Amniotic stem cell (primary cell): ENCODE results near the gene AAMP.
A peak's percentile ranks its signal among the peaks of the same experiment; 100 is the strongest.

Experiments
- DNase-seq: peaks from one replicate; lab custom pipeline; 2025; lab: John Stamatoyannopoulos, UW

AAMP gene

DNA sequence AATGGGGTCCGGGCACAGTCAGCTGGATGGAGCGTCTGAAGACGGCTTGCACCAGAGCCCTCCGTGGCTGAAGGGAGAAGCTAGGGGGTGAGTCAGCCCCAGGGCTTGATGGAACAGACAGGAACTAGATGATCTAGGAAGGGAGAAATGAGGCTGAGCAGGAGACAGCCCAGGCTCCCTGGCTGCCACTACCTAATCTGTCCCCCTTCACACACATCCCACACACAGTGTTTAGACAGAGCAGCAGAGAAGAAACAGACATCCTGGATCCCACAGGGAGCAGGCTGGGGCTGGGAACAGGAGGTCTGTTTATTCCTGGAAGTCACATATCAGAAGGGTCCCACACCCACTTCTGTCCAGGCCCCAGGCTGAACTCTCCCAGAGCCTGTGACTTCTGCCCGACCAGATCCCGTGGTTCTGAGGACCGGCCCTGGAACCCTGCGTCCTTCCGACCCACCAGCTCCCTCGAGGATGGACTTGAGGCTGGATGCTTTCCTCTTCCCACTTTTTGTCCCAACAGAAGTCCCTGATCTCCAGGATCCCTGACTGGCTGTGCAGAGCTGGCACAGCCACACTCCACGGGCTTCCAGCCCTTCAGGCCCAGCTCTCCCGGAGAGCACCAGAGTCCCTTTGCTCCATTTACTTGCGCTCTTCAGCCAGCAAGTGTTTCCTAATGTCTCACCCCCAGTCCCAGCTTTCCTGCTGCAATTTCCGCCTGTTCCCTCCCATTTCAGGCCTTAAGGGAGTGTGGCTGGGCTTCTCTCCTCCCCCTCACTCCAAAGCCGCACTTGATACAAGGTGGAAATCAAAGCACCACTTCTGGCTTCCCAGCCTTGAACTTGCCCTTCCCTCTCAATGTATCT lies 10.6 kb downstream of the AAMP start:
- DNase-seq, result peak; percentile 56

DNA sequence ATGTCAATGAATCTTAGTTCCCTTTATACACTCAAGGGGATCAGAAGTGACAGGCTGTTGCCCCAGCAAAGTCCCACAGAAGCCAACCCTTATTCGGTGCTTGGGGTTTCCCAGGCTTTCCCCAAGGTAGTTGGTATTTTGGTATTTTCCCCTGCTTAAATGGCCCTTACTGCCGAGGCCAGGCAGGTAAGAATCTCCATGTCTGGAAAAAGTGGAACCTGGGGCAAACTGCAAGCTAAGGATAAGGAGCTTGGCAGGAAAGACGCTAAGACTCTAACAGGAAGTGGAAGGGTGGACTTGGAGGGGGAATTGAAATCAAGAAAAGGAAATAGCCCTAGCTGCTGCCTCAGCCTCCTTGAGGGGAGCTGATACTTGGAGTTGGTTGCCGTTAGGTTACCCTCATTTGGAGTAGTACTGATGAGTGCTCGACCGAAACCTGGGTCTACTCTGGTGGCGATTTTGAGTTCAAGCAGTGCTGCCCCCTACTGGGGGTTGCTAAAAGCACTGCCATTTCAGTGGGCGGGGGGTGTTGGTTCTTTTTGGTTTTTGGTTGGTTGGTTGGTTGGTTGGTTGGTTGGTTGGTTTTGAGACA lies 12.5 kb downstream of the AAMP start:
- DNase-seq, result no peak

DNA sequence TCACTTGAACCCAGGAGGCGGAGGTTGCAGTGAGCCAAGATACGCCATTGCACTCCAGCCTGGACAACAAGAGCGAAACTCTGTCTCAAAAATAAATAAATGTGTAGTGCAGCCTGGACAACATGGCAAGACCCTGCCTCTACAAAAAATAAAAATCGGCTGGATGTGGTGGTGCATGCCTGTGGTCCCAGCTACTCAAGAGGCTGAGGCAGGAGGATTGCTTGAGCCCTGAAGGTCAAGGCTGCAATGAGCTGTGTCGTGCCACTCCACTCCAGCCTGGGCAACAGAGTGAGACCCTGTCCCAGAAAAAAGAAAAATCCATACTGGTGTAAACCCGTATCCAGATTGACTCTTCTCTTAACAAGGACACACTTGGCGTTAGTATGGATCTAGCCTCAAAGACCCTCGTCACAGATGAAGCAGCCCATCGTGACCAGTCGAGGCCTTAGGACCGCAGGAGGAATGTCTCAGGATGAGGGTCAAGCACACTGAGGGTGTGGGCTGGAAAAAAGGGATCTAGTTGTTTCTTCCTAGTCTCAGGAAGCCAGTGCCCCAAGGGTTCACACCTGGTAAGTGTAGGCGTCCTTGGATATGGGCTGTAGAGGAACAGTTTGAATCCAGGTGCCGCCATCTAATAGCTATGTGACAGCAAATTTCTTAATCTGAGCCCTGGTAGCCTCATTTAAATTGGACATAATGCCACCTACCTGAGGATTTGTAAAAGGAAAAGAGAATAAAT lies 13.2 kb downstream of the AAMP start:
- DNase-seq, result no peak

DNA sequence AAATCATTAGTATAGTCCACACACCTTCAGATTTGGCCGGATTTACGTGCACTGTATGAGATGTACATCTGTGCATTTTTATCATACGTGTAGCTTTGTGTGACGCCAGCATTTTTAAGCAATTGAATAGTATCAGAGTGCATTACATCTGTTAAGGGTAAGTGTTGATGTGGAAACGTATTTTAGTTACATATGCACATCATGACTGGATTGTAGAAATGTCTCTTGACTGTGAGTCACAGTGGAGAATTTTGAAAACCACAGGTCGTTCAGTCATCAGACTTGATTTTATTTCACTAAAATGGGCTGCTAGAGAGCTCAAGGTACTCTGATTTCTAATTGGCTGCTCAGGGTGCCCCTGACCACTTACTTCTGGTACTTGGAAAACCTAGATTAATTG lies 14.5 kb downstream of the AAMP start:
- no peak for DNase-seq

DNA sequence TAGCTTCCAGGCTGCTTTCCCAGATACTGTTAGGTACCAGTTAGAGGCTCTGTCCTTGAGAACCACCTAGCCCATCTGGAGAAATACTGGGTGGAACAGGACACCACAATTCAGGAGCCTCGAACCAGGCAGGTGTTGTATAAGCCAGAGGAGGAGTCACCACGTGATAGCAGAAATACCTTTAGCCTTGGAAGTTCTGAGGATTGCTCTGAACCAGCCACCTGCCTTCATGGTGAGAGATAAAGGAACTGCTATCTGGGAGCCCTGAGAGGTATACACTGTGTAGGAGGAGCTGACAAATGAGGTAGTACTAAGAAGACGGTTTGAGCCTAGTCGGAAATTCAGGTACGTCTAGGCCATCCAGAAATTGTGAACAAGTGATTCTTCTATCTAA lies 16.7 kb downstream of the AAMP start:
- DNase-seq, result no peak

DNA sequence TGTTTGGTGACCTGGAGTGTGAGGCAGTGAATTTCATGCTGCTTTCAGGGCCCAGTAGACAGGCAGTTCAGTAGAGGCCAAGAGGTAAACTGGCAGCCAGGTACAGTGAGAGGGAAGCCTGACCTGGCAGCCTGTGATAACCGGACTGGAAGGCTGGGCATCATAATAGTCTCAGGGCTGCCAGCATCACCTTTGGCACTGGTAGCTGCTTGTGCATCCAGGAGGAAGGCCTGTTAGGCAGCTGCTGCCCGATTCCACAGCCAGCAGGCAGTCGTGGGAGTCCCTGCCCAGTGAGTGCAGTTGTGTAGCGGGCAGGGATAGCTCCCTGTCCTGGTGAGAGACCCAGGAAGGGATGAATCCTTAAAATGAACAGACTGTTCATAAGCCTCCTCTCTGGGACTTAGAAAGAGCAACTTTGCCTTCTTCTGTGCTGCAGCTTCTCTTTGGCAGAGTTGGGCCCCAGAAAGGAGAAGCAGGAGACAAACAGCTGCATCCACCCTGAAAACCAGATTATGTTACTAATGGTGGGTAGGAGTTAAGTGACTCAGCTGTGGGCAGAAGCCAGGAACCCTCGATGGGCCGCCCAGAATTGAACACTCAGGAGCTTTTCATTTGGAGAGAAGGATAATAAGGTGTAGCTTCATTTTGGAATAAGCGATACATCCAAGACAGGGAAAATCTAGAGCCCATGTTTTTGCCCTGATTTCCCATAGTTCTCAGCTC lies 17.3 kb downstream of the AAMP start:
- no peak for DNase-seq

DNA sequence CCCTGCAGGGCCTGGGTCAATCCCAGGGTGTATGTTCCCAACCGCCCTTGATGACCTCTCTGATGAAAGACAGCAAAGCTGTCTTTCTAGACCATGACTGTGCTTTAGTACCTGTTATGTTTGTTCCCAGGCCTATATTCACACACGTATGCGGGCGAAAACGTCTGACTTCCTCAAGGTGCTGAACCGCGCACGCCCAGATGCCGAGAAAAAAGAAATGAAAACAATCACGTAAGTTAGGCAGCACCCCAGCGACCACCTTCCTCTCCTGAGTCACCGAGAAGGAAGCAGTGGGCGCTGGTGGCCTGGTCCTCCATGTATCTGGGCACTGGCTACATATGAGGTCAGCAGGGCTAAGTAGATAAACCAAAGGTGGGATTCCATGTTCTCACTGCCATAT lies 20.2 kb downstream of the AAMP start:
- DNase-seq, result no peak

DNA sequence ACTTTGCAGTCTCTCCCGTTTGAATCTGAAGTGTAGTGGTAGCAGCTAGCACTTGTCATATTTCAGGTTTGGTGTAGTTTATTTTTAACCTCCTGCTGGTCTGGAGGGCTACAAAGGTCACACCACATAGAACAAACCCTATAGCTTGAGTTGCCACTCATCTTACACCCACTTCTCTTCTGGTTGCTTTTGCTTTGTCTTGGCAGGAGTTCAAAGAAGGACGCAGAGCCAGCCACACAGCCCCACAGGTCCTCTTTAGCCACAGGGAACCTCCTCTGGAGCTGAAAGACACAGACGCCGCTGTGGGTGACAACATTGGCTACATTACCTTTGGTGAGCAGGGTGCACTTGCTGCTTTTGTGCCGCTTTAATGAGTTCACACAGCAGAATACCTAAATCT lies 24.7 kb downstream of the AAMP start:
- no peak for DNase-seq

DNA sequence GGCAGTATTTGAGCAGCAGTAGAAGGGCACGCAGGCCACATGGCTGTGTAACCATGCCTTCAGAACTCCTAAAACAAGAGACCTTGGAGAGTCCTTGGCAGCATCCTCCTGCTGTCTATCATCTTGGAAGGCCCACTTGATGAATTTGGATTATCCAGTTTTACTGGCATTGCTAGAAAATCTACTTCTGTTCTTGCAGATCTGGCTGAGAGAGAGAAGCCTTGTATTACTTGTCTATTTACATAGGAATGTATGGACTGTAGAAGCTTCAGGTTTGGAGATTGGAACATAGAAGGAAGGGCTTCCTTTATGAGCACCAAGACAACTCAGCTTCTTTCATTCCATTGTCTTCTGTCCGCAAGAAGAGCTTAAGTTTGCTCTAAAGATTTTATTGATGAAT lies 25.3 kb downstream of the AAMP start:
- DNase-seq, result no peak

DNA sequence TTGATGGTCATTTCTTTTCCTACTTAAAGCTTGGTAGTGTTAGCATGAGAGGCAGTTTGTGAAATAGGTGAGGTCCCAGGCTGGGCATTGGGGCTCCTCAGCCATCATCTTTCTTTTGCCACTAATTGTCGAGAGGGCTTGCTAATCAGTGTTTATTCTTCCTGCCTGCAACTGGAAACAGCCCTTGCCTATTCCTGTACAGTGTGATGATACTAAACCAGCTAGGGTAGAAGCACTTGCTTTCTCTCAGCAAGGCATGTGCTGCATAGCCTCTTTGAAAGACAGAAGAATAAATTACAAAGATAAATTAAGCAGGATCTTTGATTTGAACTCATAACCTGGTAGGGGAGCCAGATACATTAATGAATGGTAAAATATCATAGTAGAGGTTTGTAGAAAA lies 25.7 kb downstream of the AAMP start:
- no peak for DNase-seq

DNA sequence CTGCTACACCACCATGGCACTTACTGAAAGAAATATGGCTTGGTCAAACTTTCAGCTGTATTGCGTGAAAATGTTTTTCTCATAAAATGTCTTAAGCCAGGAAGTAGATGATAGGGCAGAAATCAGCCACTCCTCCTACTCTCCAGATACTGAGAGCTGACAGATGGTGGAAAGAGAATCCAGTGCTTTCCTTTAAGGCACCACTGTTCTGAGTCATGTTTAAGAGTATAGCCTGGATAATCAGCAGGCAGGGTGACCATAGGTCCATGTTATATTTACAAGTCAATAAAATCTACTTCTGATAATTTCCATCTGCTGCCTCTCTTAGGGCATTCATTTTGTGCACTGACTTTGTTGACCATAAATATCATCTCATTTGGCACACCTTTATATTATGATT lies 31.1 kb downstream of the AAMP start:
- DNase-seq, result no peak

DNA sequence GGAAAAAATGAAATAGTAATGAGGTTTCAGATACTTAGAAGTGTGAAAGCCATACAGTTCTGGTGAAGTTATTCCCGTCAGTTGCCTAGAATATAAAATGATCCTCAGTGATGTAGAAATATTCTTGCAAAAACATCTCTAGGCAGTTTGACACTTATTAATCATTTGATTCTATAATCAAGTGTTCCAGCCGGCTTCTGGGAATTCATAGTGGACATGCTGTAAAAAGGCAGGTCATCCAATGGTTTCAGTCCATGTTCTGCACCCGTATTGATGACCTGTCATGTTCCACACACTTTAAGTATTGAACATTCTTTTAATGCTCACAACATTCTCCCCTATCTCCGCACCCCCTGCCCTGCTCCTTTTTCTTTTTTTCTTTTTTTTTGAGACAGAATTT lies 33.1 kb downstream of the AAMP start:
- DNase-seq, result no peak

DNA sequence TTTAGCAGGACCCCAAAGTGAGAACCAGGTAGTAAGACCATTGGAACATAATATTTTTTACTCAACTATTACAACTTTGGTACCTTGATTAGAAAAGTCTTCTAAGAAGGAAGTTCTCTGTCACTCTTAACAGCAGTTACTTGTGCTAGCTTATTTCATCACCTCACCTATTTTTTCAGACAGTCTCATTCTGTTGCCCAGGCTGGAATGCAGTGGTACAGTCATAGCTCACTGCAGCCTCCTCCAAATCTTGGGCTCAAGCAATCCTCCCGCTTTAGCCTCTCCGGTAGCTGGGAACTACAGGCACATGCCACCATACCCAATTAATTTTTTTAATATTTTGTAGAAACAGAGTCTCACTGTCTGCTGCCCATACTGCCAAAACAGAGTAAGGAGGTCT lies 34.9 kb downstream of the AAMP start:
- DNase-seq, result no peak

DNA sequence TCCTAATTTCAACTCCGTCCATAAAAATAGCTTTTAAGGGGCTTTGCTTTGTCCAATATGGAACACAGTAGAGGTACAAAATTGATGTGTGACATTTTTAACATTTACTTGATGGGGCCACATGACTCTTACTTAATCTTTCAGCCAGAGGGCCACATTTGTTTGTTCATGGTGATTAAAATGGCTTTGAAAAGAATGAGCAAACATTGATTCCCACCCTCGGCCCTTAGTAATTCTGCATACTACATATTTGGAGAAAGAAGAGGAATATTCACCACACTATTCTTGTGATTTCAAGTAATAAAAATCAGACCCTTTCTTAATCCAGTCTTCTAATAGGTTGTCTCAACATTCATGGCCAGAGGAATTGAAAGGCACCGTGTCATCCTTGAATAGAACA lies 35.4 kb downstream of the AAMP start:
- no peak for DNase-seq

DNA sequence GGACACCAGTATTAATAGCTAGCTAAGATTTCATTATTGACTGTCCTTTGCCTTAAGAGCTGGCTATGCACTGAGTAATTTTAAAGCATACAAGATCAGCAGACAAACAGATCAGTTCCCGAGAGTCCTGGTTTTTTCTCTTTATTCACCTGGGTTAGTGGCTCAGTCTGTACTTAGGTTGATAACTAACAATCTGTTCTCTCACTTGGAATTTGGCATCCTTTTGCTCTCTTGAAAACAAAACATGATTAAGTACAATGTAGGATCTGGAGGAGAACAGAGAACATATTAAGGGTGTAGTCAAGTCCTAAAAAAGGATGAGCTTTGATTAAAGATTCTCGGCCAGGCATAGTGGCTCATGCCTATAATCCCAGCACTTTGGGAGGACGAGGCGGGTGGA lies 36.4 kb downstream of the AAMP start:
- no peak for DNase-seq

DNA sequence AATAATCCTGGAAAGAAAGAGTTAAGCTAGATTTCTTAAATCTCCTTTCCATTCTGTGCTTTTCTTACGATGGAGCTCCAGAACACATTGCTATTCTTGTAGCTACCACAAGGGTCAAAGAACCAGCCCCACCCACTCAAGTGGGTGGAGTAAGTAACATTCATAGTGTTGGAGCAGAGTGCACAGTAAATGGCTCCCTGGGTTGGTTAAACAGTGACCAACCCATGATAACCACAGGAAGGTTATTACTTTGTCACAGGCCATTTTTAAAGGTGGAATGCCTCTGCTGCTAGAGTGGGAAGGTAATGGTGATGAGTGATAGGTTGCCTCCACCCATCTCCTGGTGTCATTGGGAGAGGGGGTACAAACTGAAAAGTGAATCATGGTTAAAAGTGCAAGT lies 39.1 kb downstream of the AAMP start:
- DNase-seq, result no peak

DNA sequence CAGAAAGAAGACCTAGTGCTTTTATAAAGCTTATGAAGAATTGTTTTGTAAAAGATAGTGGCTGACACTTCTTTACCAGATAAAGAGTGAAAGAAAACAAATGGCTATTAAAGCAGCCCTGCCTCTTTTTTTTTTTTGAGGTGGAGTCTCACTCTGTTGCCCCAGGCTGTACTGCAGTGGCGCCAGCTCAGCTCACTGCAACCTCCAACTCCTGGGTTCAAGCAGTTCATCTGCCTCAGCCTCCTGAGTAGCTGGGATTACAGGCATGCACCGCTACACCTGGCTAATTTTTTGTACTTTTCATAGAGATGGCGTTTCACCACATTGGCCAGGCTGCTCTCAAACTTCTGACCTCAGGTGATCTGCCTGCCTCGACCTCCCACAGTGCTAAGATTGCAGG lies 40.1 kb downstream of the AAMP start:
- DNase-seq, result no peak

DNA sequence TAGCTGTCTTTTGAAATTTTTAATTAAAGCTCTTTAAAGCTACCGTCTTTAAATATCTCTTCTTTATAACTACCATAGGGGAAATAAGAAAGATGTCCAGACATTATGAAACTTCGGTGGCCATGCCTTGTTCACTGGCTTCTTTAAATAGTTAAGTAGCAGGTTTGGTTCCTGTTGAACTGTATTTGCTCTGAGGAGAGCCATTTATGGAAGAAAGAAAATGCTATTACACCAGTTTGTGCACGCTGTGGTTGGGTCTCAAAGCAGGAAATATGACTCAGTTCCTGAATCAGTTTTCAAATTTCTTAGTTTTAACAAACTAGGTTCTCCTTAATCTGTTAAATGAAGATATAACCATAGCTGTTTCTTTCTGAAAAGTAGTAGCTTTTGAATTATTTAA lies 40.7 kb downstream of the AAMP start:
- peak; percentile 64 for DNase-seq

DNA sequence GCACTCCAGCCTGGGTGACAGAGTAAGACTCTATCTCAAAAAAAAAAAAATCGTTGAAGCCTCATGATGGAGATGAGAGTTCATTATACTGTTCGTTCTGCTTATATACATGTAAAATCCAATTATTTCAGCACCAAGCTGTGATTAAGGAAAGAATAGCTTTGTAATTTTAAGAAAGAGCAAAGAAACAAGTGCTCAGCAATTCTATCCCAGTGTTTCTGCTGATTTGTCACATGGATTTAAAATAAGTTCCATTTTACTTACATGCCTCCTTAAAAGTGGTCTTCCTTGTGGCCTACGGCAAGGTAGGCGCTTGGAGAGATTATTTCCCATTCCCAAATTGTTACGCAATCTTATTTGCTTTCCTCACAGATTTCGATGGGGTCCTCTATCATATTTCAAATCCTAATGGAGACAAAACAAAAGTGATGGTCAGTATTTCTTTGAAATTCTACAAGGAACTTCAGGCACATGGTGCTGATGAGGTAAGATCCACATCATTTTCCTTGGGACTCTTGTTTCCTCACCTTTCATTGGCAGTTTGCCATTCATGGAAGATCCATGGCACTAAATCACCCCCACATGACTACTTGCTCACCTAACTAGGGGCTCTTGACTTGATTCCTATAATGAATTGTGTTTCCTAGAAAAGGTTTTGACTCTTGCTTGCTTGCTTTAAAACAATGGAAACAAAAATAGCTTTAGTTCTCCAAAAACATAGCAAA lies 41.4 kb downstream of the AAMP start:
- no peak for DNase-seq

DNA sequence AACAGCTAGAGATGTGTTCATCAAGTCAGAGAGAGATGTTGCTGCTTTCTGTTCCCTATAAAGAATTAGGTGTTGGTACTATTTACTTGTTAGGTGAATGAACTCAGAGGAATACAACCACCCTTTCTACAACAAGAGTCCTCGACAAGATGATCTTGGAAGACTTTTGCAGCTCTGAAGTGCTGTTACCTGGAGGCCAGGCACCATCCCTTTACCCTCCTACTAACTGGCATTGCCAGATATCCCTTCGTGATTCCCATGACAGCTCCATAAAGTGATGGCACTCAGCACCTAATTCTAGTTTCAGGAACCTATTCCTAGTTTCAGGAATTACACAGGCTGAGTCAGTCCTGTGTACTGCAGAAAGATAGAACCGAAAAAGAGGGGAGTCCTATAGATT lies 43.0 kb downstream of the AAMP start:
- DNase-seq, result no peak

DNA sequence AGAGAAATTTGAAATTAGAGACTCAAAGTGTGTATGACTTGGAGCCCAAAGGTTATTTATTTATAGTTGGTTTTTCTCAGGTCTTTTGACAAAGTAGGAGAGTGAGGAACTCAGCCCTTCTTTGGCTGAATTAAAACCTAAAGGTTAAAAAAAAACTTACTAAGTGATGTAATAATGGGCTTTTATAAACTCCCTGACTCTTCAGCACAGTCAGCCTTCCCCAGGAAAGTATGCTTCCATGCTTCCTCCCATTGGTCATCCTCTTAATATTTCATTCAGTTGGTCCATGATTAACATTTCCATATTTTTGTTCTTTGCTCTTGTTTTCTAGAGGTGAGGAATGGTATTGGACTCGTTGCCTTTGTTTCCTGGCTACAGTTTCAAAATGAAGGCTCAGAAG lies 45.8 kb downstream of the AAMP start:
- DNase-seq, result no peak

DNA sequence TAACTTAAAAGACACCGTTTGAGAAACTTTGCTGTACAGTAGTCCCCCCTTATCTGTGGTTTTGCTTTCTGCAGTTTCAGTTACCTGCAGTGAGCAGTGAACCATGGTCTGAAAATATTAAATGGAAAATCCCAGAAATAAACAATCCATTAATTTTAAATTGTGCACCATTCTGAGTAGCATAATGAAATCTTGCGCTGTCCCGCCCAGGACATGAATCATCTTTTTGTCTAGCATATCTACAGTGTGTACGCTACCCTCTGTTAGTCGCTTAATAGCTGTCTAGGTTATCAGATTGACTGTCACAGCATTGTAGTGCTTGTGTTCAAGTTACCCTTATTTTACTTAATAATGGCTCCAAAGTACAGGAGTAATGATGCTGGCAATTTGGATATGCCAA lies 46.9 kb downstream of the AAMP start:
- no peak for DNase-seq
